Testis (tissue), 2 donors: Measurements from ENCODE around the gene PCSK2.

Experiments used
- POLR2A ChIP-seq: fragments of 450-650 bp; IDR thresholded peaks from one replicate; pipeline ENCODE4 v1.6.1; 2017; ENCODE audit warnings: antibody characterized with exemption, mild to moderate bottlenecking, moderate library complexity
- TF ChIP-seq, protein P1 (sequence below), 3 experiments: fragments of 450-650 bp in 2 of 3; fragments of 200-600 bp in 1 of 3; sonication (generic) in 1 of 3; IDR thresholded peaks; one replicate each; pipeline ENCODE4 v1.5.1; 2016 to 2019; ENCODE audit warnings: antibody characterized with exemption in 3 of 3, mild to moderate bottlenecking in 2 of 3, moderate library complexity in 1 of 3

DNA sequence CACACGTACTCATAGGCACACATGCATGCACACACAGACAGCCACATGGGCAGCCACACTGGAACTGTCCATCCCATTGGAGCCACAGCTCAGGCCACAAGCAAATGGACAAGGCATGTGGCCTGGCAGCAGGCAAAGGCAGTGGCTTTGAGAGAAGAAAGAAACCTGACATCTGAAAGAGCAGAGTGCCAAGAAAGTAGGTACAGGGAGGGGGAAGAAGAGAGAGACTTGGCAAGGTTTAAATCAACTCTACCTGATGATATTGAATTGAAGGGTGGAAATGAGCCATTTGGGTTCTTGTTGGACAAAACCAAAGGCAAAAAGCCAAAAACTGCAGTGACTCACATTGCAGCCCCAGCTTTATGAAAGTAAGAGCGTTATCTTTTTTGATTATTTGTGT lies 142.7 kb downstream of the PCSK2 start:
- TF ChIP-seq, protein P1, sequence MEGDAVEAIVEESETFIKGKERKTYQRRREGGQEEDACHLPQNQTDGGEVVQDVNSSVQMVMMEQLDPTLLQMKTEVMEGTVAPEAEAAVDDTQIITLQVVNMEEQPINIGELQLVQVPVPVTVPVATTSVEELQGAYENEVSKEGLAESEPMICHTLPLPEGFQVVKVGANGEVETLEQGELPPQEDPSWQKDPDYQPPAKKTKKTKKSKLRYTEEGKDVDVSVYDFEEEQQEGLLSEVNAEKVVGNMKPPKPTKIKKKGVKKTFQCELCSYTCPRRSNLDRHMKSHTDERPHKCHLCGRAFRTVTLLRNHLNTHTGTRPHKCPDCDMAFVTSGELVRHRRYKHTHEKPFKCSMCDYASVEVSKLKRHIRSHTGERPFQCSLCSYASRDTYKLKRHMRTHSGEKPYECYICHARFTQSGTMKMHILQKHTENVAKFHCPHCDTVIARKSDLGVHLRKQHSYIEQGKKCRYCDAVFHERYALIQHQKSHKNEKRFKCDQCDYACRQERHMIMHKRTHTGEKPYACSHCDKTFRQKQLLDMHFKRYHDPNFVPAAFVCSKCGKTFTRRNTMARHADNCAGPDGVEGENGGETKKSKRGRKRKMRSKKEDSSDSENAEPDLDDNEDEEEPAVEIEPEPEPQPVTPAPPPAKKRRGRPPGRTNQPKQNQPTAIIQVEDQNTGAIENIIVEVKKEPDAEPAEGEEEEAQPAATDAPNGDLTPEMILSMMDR (IDR thresholded peaks at IDR 0.05): no peak
- no peak for TF ChIP-seq POLR2A
